ENCODE measurements around the gene NID1. TPM values are rescaled to one million over a fixed set of nuclear protein-coding genes. Genes with fewer than 3 reads are reported as not detected.

The NID1 gene
- total RNA-seq, 2 donors from 2014 or later: 0.45 to 2.6 TPM

DNA sequence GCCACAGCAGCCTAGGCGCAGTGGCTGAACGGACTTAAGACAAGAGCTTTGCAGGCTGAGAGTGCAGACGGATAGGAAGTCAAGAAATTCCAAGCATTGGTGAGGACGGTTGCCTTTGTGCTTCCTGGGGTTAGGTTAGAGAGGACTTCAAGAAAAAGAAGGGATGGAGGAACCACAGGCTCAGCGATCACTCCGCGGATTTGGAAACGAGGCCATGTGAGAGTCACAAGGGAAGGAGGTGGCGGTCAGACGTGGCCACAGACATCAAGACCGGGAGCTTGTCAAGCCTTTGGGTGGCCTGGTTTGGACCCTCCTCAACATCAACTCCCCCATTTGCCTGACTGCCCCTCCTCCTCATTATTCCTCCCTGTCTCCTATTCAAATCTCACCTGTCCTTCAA, 62.3 kb downstream of the NID1 start:
- DNase-seq: no peak
- Mint-ChIP-seq H3K36me3 (ENCODE audit: low read depth) (peaks cover 3% of the 10 kb centered on the region), H3K27me3 (no peaks in the 10 kb centered on the region), H3K4me3 (no peak overlapping the region), H3K4me1 (peaks cover 31% of the 10 kb centered on the region), H3K27ac (peak overlapping the region; percentile 95)
- ATAC-seq: no peak
- no peaks in the 10 kb centered on the region for H3K9me3 ChIP-seq (ENCODE audit: control insufficient read depth, low read length, poor library complexity, severe bottlenecking)

DNA sequence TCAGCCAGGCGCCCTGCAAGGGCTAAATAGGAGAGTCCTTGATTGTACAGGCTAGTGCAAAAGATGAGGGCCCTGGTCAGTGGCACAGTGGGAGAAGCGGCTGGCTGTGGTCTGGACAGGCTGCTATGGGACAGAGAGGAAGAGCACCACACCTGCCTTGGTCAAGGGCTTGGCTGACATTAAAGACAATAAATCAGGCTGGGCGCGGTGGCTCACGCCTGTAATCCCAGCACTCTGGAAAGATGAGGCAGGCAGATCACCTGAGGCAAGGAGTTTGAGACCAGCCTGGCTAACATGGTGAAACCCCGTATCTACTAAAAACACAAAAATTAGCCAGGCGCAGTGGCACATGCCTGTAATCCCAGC, 62.9 kb downstream of the NID1 start:
- no peak for ATAC-seq
- no peaks in the 10 kb centered on the region for H3K9me3 ChIP-seq (ENCODE audit: control insufficient read depth, low read length, poor library complexity, severe bottlenecking)
- Mint-ChIP-seq H3K4me3 (no peak overlapping the region), H3K4me1 (peaks cover 31% of the 10 kb centered on the region), H3K36me3 (ENCODE audit: low read depth) (peaks cover 3% of the 10 kb centered on the region), H3K27me3 (no peaks in the 10 kb centered on the region), H3K27ac (peak overlapping the region; percentile 95)
- no peak for DNase-seq

DNA sequence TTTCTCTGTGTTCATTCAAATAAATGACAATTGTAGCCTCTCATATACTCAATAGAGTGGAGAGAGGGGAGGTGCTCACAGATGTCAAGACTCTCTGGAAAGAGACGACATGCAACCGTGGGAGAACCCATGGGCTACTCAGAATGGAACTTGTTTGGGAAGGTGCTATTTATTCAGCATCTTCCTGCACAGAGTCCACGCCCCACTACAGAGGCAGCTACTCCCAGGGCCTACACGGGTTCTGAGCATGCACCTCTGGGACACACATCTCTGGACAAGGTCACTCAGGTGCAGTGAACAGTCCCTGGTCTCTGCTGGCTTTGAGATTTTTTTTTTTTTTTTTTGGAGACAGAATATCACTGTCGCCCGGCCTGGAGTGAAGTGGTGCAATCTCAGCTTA, 64.1 kb downstream of the NID1 start:
- H3K27ac Mint-ChIP-seq: peak overlapping the region; percentile 95
- no peaks in the 10 kb centered on the region for H3K27me3 Mint-ChIP-seq
- H3K9me3 ChIP-seq (ENCODE audit: control insufficient read depth, low read length, poor library complexity, severe bottlenecking): no peaks in the 10 kb centered on the region
- ATAC-seq (no peak), DNase-seq (no peak)
- H3K4me1 Mint-ChIP-seq: peaks cover 29% of the 10 kb centered on the region
- H3K36me3 Mint-ChIP-seq (ENCODE audit: low read depth): peaks cover 3% of the 10 kb centered on the region
- no peak overlapping the region for H3K4me3 Mint-ChIP-seq

DNA sequence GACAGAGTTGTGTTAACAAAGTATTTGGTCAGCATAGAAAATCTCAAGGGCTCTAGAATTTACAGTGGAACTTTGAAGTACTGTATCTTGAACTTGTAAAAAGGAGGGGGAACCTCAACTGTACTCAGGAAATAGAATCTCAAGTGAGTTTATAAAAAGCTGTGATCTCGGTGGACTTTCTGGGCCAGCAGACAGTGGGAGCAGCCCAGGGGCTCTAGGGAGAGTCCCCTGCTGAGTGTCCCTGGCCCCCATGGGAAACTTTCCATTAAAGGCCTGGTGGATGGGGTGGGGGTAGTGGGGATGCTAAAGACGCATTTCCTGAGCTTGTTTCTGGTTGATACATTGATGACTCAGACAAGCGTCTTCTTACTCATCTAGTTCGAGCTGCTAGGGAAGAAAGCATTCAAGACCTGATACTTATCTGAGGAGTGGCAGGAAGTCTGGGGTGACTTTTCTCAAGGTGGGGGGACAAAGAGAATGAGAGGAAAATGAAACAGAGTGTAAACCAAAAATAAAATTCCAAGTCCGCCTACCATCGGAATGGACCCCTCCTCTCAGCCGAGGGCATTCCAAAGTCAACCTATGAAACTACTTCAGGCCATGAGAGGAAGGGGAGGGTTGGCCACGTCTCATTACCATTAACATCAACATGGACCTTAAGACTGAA, 65.5 kb downstream of the NID1 start:
- ATAC-seq: peak; percentile 85
- Mint-ChIP-seq H3K4me1 (peaks cover 31% of the 10 kb centered on the region), H3K4me3 (peak overlapping the region; percentile 52), H3K27me3 (no peaks in the 10 kb centered on the region), H3K27ac (peak overlapping the region; percentile 95), H3K36me3 (ENCODE audit: low read depth) (peaks cover 3% of the 10 kb centered on the region)
- DNase-seq: peak; percentile 39 to 74 (median 44)
- H3K9me3 ChIP-seq (ENCODE audit: control insufficient read depth, low read length, poor library complexity, severe bottlenecking): no peaks in the 10 kb centered on the region

DNA sequence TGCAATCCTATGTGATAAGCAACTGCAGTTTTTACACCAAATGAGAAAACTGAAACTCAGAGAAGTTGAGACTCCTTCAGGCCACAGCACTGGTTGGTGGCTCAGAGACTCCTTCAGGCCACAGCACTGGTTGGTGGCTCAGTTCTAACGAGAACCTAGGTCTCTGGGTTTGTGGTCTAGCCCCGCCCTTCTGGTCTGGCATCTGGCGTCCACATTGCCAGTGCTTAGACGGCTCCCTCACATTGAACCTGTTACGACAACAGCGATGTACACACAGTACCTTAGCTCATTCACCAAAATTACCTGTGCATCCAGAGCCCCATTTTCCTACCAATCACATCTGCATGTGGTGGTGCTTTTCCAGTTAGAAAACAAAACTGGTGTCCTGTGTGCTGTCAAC, 66.1 kb downstream of the NID1 start:
- ATAC-seq (peak; percentile 47), DNase-seq (peak in 1 of 3 donors; percentile 17)
- H3K27ac Mint-ChIP-seq: peak overlapping the region; percentile 95
- H3K4me3 Mint-ChIP-seq: peak overlapping the region; percentile 52
- H3K4me1 Mint-ChIP-seq: peaks cover 25% of the 10 kb centered on the region
- H3K27me3 Mint-ChIP-seq: no peaks in the 10 kb centered on the region
- peaks cover 3% of the 10 kb centered on the region for H3K36me3 Mint-ChIP-seq (ENCODE audit: low read depth)
- H3K9me3 ChIP-seq (ENCODE audit: control insufficient read depth, low read length, poor library complexity, severe bottlenecking): no peaks in the 10 kb centered on the region

DNA sequence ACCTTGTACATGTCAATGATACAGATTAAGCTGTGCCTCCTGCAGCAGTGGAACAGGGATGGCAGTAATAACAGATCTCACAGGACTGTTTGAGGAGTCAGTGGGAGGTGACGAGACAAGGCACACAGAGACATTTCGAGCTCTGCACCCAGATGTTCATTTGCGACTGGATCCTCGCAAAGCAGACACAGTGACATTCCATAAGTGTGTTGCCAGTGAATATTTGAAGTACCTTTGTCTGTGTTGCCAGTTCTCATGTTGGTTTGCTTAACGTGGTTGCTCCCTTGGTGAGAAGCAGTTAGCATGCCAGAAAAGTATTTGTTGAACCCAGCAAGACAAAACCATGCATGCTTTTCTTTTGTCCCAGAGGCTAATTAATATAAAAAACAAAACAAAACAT, 67.0 kb downstream of the NID1 start:
- H3K9me3 ChIP-seq (ENCODE audit: control insufficient read depth, low read length, poor library complexity, severe bottlenecking): no peaks in the 10 kb centered on the region
- Mint-ChIP-seq H3K4me3 (no peak overlapping the region), H3K36me3 (ENCODE audit: low read depth) (peaks cover 3% of the 10 kb centered on the region), H3K4me1 (peaks cover 25% of the 10 kb centered on the region), H3K27ac (peak overlapping the region; percentile 95), H3K27me3 (no peaks in the 10 kb centered on the region)
- DNase-seq: no peak
- no peak for ATAC-seq

DNA sequence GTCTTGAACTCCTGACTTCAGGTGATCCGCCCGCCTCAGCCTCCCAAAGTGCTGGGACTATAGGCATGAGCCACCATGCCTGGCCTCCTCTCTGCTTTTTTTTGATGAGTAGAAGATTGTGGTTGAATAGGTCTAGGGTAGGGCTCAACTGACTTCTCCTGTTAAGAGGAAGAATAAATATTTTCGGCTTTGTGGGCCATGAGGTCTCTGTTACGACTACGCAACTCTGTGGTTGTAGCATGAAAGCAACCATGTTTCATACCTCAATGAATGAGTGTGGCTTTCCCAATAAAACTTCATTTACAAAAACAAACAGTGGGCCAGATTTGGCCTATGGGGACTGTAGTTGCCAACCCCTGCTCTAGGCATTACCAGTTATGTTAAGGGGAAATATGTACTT, 67.8 kb downstream of the NID1 start:
- Mint-ChIP-seq H3K4me3 (no peak overlapping the region), H3K36me3 (ENCODE audit: low read depth) (peaks cover 2% of the 10 kb centered on the region), H3K27me3 (no peaks in the 10 kb centered on the region), H3K4me1 (peaks cover 24% of the 10 kb centered on the region), H3K27ac (no peak overlapping the region)
- ATAC-seq: no peak
- no peak for DNase-seq
- no peaks in the 10 kb centered on the region for H3K9me3 ChIP-seq (ENCODE audit: control insufficient read depth, low read length, poor library complexity, severe bottlenecking)

DNA sequence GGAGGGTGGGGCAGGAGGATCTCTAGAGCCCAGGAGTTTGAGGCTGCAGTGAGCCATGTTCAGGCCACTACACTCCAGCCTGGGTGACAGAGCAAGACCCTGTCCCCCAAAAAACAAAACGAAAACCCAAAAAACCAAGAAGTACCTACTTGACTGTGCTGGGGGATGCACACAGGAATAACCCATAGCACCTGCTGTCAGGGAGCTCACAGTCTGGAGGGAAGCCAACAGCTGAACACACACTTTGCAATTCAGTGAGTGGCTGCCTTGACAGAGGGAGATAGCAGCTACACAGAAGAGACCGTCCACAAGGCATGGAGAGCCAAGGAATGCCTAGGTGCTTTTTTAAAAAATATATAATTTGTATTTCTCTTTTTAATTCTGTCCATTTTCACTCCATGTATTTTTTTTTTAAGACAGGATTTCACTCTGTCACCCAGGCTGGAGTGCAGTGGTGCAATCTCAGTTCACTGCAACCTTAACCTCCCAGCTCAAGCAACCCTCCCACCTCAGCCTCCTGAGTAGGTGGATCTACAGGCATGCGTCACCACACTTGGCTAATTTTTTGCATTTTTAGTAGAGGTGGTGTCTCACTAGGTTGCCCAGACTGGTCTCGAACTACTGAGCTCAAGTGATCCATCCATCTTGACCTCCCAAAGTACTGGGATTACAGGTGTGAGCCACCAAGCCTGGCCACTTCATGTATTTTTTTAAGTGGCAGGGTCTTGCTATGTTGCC, 68.7 kb downstream of the NID1 start:
- H3K9me3 ChIP-seq (ENCODE audit: control insufficient read depth, low read length, poor library complexity, severe bottlenecking): no peaks in the 10 kb centered on the region
- H3K36me3 Mint-ChIP-seq (ENCODE audit: low read depth): no peaks in the 10 kb centered on the region
- H3K27ac Mint-ChIP-seq: peak overlapping the region; percentile 54
- no peak overlapping the region for H3K4me3 Mint-ChIP-seq
- no peaks in the 10 kb centered on the region for H3K27me3 Mint-ChIP-seq
- no peak for ATAC-seq
- H3K4me1 Mint-ChIP-seq: peaks cover 24% of the 10 kb centered on the region
- DNase-seq: no peak

DNA sequence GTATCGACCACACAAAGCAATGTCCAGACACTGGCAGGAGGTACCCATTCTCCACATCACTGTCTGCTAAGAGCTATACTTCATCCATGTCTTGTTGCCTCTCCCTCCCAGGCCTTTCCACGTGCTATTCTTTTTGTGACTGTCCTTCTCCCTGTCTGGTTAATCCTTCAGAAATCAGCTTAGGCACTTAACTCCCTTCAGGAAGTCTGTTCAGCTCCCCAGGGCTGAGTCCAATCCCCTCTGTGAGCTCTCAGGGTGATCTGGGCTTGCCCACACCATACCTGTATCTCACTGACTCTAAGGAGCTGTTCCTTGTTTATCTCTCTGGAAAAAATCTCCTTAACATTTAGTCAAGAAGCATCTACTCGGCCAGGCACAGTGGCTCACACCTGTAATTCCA, 69.4 kb downstream of the NID1 start:
- ATAC-seq (no peak), DNase-seq (no peak)
- Mint-ChIP-seq H3K27ac (peak overlapping the region; percentile 54), H3K27me3 (no peaks in the 10 kb centered on the region), H3K4me1 (peaks cover 21% of the 10 kb centered on the region), H3K4me3 (no peak overlapping the region), H3K36me3 (ENCODE audit: low read depth) (no peaks in the 10 kb centered on the region)
- H3K9me3 ChIP-seq (ENCODE audit: control insufficient read depth, low read length, poor library complexity, severe bottlenecking): no peaks in the 10 kb centered on the region

DNA sequence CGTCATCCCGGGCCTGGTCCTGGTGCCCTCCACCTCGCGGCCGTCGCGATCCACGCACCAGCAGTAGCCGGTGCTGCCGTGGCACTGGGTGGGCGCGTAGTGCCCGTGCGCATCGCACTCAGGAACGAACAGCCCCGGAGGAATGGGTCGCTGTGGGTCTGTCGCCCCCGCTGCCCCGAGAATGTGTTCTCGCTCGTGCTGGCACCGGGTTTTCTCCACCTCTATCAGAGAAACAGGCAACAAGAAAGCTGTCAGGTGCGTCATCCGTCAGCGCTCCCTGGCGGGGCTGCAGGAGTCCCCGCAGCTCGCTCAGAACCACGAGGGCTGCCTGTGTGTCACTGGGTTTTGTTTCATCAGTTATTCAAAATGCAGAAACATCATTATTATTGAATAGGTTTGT, 71.2 kb downstream of the NID1 start:
- Mint-ChIP-seq H3K4me1 (peaks cover 6% of the 10 kb centered on the region), H3K36me3 (ENCODE audit: low read depth) (peaks cover 2% of the 10 kb centered on the region), H3K4me3 (no peak overlapping the region)

DNA sequence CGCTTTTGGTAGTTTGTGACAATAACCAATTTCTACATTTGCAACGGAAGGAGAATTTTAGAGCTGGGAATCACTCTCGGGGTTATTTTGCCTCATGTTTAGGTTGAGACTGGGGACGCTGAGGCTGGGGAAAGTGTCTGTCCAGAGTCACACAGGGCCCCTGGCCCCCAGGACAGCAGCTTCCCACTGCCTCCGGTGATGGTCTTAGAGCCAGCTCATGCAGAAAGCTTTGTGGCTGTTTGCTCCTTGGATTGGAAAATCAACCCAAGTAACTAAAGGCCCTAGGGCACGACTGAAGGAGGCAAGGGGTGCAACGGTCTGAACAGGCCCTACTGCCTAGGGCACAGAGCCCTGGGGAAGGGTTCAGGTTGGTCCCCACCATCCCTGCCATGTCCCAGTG, 72.0 kb downstream of the NID1 start:
- H3K4me3 Mint-ChIP-seq: no peak overlapping the region
- no peaks in the 10 kb centered on the region for H3K9me3 ChIP-seq (ENCODE audit: control insufficient read depth, low read length, poor library complexity, severe bottlenecking)
- H3K36me3 Mint-ChIP-seq (ENCODE audit: low read depth): peaks cover 2% of the 10 kb centered on the region
- H3K4me1 Mint-ChIP-seq: peaks cover 6% of the 10 kb centered on the region
- H3K27ac Mint-ChIP-seq: no peak overlapping the region
- DNase-seq (no peak), ATAC-seq (no peak)
- H3K27me3 Mint-ChIP-seq: no peaks in the 10 kb centered on the region

More for the DNA sequence above, 71.2 kb downstream of the NID1 start:
- H3K9me3 ChIP-seq (ENCODE audit: control insufficient read depth, low read length, poor library complexity, severe bottlenecking): no peaks in the 10 kb centered on the region
- no peak for ATAC-seq
- Mint-ChIP-seq H3K27ac (no peak overlapping the region), H3K27me3 (no peaks in the 10 kb centered on the region)
- DNase-seq: no peak

DNA sequence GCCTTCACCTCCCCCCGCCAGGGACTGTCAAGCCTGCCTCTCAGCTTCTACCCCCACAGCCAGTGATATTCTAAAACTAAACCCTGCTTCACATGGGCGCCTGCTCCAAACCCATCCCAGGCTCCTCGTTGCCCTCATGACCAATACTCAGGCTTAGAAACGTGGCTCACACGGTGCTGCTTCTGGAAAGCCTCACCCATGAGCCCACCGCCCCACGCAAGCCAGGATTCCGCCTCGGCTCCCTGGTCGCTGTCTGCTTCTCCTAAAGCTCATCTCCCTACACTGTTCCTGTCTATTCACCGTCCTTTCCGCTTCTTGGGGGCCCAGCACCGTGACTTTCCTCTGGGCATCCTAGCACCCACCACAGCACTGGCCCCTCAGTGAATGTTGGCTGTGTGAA, 72.5 kb downstream of the NID1 start:
- Mint-ChIP-seq H3K27me3 (no peaks in the 10 kb centered on the region), H3K4me3 (no peak overlapping the region), H3K36me3 (ENCODE audit: low read depth) (peaks cover 2% of the 10 kb centered on the region), H3K27ac (no peak overlapping the region), H3K4me1 (peaks cover 6% of the 10 kb centered on the region)
- ATAC-seq (no peak), DNase-seq (no peak)
- no peaks in the 10 kb centered on the region for H3K9me3 ChIP-seq (ENCODE audit: control insufficient read depth, low read length, poor library complexity, severe bottlenecking)

DNA sequence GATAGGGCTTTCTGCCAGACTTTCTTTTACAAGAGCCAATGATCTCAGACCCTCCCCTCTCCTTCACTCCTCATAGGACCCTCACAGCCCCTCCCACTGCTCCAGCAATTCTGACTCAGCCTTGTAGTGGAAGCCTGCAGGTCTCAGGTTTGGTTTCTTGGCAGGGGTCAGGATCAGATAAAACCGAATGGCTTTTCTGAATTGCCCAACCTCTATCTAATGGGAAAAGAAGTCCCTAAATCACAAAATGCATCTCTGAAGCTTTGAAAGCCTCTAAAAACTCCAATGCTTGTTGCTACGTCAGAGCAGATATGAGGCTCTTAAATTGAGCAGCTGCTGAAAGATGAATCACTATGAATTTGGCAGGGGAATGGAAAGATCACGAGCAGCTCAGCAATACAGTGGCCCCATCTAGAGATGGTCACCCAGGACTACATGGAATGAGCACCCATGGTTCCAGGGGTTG, 74.5 kb downstream of the NID1 start:
- peaks cover 3% of the 10 kb centered on the region for H3K4me1 Mint-ChIP-seq
- H3K9me3 ChIP-seq (ENCODE audit: control insufficient read depth, low read length, poor library complexity, severe bottlenecking): no peaks in the 10 kb centered on the region
- no peak overlapping the region for H3K27ac Mint-ChIP-seq
- no peak for DNase-seq
- no peak for ATAC-seq
- no peak overlapping the region for H3K4me3 Mint-ChIP-seq
- H3K36me3 Mint-ChIP-seq (ENCODE audit: low read depth): peaks cover 2% of the 10 kb centered on the region
- no peaks in the 10 kb centered on the region for H3K27me3 Mint-ChIP-seq

DNA sequence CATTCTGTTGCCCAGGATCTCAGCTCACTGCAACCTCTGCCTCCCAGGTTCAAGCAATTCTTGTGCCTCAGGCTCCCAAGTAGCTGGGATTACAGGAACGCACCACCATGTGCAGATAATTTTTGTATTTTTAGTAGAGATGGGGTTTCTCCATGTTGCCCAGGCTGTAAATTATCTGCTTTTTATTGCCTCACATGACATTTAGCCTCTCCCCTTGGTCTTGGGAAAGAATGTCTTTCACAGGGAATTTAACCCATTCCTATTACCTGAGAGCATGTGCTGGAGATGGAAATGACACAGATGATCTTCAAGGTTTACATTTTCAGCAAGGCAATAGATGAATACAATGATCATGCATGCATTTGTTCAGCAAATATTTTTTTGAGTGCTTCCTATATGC, 75.8 kb downstream of the NID1 start:
- H3K27me3 Mint-ChIP-seq: no peaks in the 10 kb centered on the region
- DNase-seq (no peak), ATAC-seq (no peak)
- peaks cover 3% of the 10 kb centered on the region for H3K4me1 Mint-ChIP-seq
- H3K36me3 Mint-ChIP-seq (ENCODE audit: low read depth): peaks cover 2% of the 10 kb centered on the region
- no peak overlapping the region for H3K27ac Mint-ChIP-seq
- H3K9me3 ChIP-seq (ENCODE audit: control insufficient read depth, low read length, poor library complexity, severe bottlenecking): no peaks in the 10 kb centered on the region
- no peak overlapping the region for H3K4me3 Mint-ChIP-seq

Measured in T-helper 17 cell (primary cell).